H9 (cell line): ENCODE results near the gene IL12B. TPM values are rescaled to one million over a fixed set of nuclear protein-coding genes. Genes with fewer than 3 reads are reported as not detected.

ENCODE experiments used
- DNase-seq: peaks from one replicate; pipeline ENCODE4 v3.0.0-alpha.2; 2017
- H2AFZ ChIP-seq: one replicate; pipeline ENCODE4 v1.6.1; 2013; ENCODE audit warnings: mild to moderate bottlenecking, low read length, control low read depth, moderate library complexity
- H2AK5ac ChIP-seq: 2 replicates; pipeline ENCODE4 v1.6.1; 2013; ENCODE audit warnings: low read length, control low read depth, mixed read lengths; ENCODE audit not compliant: insufficient read length
- H2BK120ac ChIP-seq: one replicate; pipeline ENCODE4 v1.6.1; 2013; ENCODE audit warnings: low read depth, mild to moderate bottlenecking, low read length, control low read depth, inconsistent platforms; ENCODE audit not compliant: poor library complexity, severe bottlenecking
- H2BK12ac ChIP-seq: 2 replicates; pipeline ENCODE4 v1.6.1; 2013; ENCODE audit warnings: low read length, control low read depth, mixed read lengths, low read depth; ENCODE audit not compliant: insufficient read length
- H2BK15ac ChIP-seq: 2 replicates; pipeline ENCODE4 v1.6.1; 2013; ENCODE audit warnings: low read depth, low read length, control low read depth
- H2BK20ac ChIP-seq: one replicate; pipeline ENCODE4 v1.6.1; 2013; ENCODE audit warnings: low read depth, mild to moderate bottlenecking, low read length, control low read depth, inconsistent platforms; ENCODE audit not compliant: poor library complexity, severe bottlenecking
- H2BK5ac ChIP-seq: 2 replicates; pipeline ENCODE4 v1.6.1; 2013; ENCODE audit warnings: low read length, control low read depth, mixed read lengths; ENCODE audit not compliant: insufficient read length
- H3K14ac ChIP-seq: 2 replicates; pipeline ENCODE4 v1.6.1; 2013; ENCODE audit warnings: low read length, control low read depth; ENCODE audit not compliant: insufficient read depth
- H3K18ac ChIP-seq: 2 replicates; pipeline ENCODE4 v1.6.1; 2013; ENCODE audit warnings: low read depth, mild to moderate bottlenecking, mixed read lengths, low read length, control low read depth; ENCODE audit not compliant: insufficient read length
- H3K23ac ChIP-seq: 2 replicates; pipeline ENCODE4 v1.6.1; 2013; ENCODE audit warnings: low read length, control low read depth, mixed read lengths, low read depth; ENCODE audit not compliant: insufficient read length
- H3K23me2 ChIP-seq: 2 replicates; pipeline ENCODE4 v1.6.1; 2013; ENCODE audit warnings: low read depth, mild to moderate bottlenecking, mixed read lengths, low read length, control low read depth; ENCODE audit not compliant: insufficient read length, poor library complexity, severe bottlenecking
- H3K27ac ChIP-seq: 2 replicates; pipeline ENCODE4 v1.5.1; 2013; ENCODE audit warnings: low read length, control low read depth, mixed read lengths, low read depth; ENCODE audit not compliant: insufficient read length
- H3K27me3 ChIP-seq: 2 replicates; pipeline ENCODE4 v1.6.1; 2013; ENCODE audit warnings: low read length, control low read depth, inconsistent platforms; ENCODE audit not compliant: insufficient read depth
- H3K4ac ChIP-seq: 2 replicates; pipeline ENCODE4 v1.6.1; 2013; ENCODE audit warnings: low read depth, mild to moderate bottlenecking, control low read depth, inconsistent platforms, low read length, moderate library complexity
- H3K4me1 ChIP-seq: 2 replicates; pipeline ENCODE4 v1.6.1; 2013; ENCODE audit warnings: low read length, control low read depth, inconsistent platforms; ENCODE audit not compliant: insufficient read depth
- H3K4me2 ChIP-seq: 2 replicates; pipeline ENCODE4 v1.6.1; 2013; ENCODE audit warnings: low read length, control low read depth, mixed read lengths; ENCODE audit not compliant: insufficient read length, insufficient read depth
- H3K56ac ChIP-seq: 2 replicates; pipeline ENCODE4 v1.6.1; 2013; ENCODE audit warnings: low read depth, mild to moderate bottlenecking, mixed read lengths, low read length, control low read depth; ENCODE audit not compliant: insufficient read length
- H3K79me1 ChIP-seq: 2 replicates; pipeline ENCODE4 v1.6.1; 2013; ENCODE audit warnings: low read depth, mild to moderate bottlenecking, moderate library complexity, low read length, control low read depth, inconsistent platforms; ENCODE audit not compliant: insufficient read depth, poor library complexity, severe bottlenecking
- H3K79me2 ChIP-seq: 2 replicates; pipeline ENCODE4 v1.6.1; 2013; ENCODE audit warnings: low read length, control low read depth, inconsistent platforms; ENCODE audit not compliant: insufficient read depth
- H3K9ac ChIP-seq: 2 replicates; pipeline ENCODE4 v1.6.1; 2013; ENCODE audit warnings: low read length, control low read depth, mixed read lengths; ENCODE audit not compliant: insufficient read length; ENCODE audit errors: extremely low read depth
- H3K9me3 ChIP-seq: one replicate; pipeline ENCODE4 v1.6.1; 2013; ENCODE audit warnings: low read depth, low read length, inconsistent platforms; ENCODE audit not compliant: control insufficient read depth
- H3T11ph ChIP-seq: one replicate; pipeline ENCODE4 v1.6.1; 2013; ENCODE audit warnings: mild to moderate bottlenecking, low read length, control low read depth, inconsistent platforms
- H4K20me1 ChIP-seq: one replicate; pipeline ENCODE4 v1.6.1; 2013; ENCODE audit not compliant: control insufficient read depth, insufficient read length, insufficient read depth
- H4K5ac ChIP-seq: 2 replicates; pipeline ENCODE4 v1.6.1; 2013; ENCODE audit warnings: low read depth, mild to moderate bottlenecking, mixed read lengths, low read length, control low read depth; ENCODE audit not compliant: insufficient read length
- H4K8ac ChIP-seq: replicated peaks from 2 replicates; pipeline ENCODE4 v1.6.1; 2013; ENCODE audit warnings: low read length, control low read depth, mixed read lengths, low read depth; ENCODE audit not compliant: insufficient read length
- H4K91ac ChIP-seq: 2 replicates; pipeline ENCODE4 v1.6.1; 2013; ENCODE audit warnings: low read depth, mild to moderate bottlenecking, moderate library complexity, mixed read lengths, low read length, control low read depth; ENCODE audit not compliant: insufficient read length
- H3K27ac Mint-ChIP-seq, 3 experiments: 2 replicates in 2 of 3; 3 replicates in 1 of 3; pipeline ENCODE4 v1.8.0; 2020 to 2021; ENCODE audit warnings: mixed read lengths in 3 of 3, mild to moderate bottlenecking in 1 of 3, moderate library complexity in 1 of 3
- H3K27me3 Mint-ChIP-seq: 2 replicates; pipeline ENCODE4 v1.8.0; 2021; ENCODE audit warnings: low read depth, mild to moderate bottlenecking, moderate library complexity, mixed read lengths
- H3K36me3 Mint-ChIP-seq, 3 experiments: 2 replicates in 2 of 3; 3 replicates in 1 of 3; pipeline ENCODE4 v1.8.0; 2020 to 2021; ENCODE audit warnings: low read depth in 3 of 3, mixed read lengths in 3 of 3; ENCODE audit not compliant: insufficient read depth in 1 of 3
- H3K4me1 Mint-ChIP-seq, 2 experiments: 2 replicates each; pipeline ENCODE4 v1.8.0; 2020; ENCODE audit warnings: mixed read lengths in 2 of 2
- H3K4me3 Mint-ChIP-seq, 2 experiments: 2 replicates in 1 of 2; 3 replicates in 1 of 2; pipeline ENCODE4 v1.8.0; 2020 to 2021; ENCODE audit warnings: mild to moderate bottlenecking in 2 of 2, mixed read lengths in 2 of 2, moderate library complexity in 1 of 2
- H3K9me3 Mint-ChIP-seq, 2 experiments: 2 replicates in 1 of 2; 3 replicates in 1 of 2; pipeline ENCODE4 v1.8.0; 2020; ENCODE audit warnings: mild to moderate bottlenecking in 2 of 2, mixed read lengths in 2 of 2, moderate library complexity in 1 of 2
- WGBS: extraction: QIAGEN DNeasy Blood & Tissue Kit; methylation state at CpG from one replicate; pipeline ENCODE4 v1.1.7; 2013; ENCODE audit warnings: missing lambda C conversion rate, low lambda C conversion rate, mixed read lengths; ENCODE audit not compliant: insufficient read length; ENCODE audit errors: extremely low coverage; 5-methylcytosine and 5-hydroxymethylcytosine counted together
- total RNA-seq: library from RNA; stranded (reverse); gene quantifications from 2 replicates; pipeline ENCODE4 v1.2.1, GENCODE V29; 2021
- TF ChIP-seq, protein P1 (sequence below): fragments of 200-600 bp; sonication (generic); conservative IDR thresholded peaks from 3 replicates; pipeline ENCODE4 v1.8.0; 2021; ENCODE audit warnings: antibody characterized with exemption, mild to moderate bottlenecking

IL12B gene
- total RNA-seq, 1 experiment from 2014 or later = not detected

DNA sequence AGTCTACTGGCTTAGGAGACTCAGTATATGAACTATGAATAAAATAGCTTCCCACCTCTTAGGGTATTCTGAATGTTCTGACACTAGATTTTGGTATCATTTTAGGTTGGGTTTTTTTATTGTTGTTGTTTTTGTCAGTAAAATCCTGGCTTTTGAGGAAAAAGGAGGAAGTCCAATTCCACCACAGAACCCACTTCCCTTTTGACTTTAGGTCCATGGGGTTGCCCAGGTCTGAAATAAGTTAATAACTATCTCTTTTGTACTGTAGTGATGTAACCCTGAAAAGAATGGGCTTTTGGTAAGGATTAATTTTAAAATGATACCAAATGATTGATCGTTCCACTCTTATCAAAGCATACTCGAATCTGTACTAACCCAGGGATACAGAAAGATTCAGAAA lies 29.1 kb upstream of the IL12B start:
- no CpG with 5 or more reads among the region's 2 CpGs for whole genome bisulfite sequencing
- no peak overlapping the region for H3K23ac ChIP-seq
- H2BK12ac ChIP-seq = no peak overlapping the region
- no peak for DNase-seq
- Mint-ChIP-seq H3K27ac (no peak overlapping the region), H3K9me3 (no peaks in the 10 kb centered on the region; a peak in 1 of 5 replicates), H3K27me3 (no peaks in the 10 kb centered on the region), H3K36me3 (no peaks in the 10 kb centered on the region), H3K4me1 (no peaks in the 10 kb centered on the region), H3K4me3 (no peak overlapping the region)
- H2BK20ac ChIP-seq = no peak overlapping the region
- no peak overlapping the region for H3K27ac ChIP-seq
- no peak overlapping the region for H4K8ac ChIP-seq
- H2AK5ac ChIP-seq = no peak overlapping the region
- TF ChIP-seq, protein P1, sequence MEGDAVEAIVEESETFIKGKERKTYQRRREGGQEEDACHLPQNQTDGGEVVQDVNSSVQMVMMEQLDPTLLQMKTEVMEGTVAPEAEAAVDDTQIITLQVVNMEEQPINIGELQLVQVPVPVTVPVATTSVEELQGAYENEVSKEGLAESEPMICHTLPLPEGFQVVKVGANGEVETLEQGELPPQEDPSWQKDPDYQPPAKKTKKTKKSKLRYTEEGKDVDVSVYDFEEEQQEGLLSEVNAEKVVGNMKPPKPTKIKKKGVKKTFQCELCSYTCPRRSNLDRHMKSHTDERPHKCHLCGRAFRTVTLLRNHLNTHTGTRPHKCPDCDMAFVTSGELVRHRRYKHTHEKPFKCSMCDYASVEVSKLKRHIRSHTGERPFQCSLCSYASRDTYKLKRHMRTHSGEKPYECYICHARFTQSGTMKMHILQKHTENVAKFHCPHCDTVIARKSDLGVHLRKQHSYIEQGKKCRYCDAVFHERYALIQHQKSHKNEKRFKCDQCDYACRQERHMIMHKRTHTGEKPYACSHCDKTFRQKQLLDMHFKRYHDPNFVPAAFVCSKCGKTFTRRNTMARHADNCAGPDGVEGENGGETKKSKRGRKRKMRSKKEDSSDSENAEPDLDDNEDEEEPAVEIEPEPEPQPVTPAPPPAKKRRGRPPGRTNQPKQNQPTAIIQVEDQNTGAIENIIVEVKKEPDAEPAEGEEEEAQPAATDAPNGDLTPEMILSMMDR = no peak
- H3K4me1 ChIP-seq = no peaks in the 10 kb centered on the region
- no peak overlapping the region for H2BK5ac ChIP-seq
- no peak overlapping the region for H2AFZ ChIP-seq
- no peak overlapping the region for H2BK120ac ChIP-seq
- H3K4me2 ChIP-seq = no peak overlapping the region
- no peak overlapping the region for H2BK15ac ChIP-seq
- no peak overlapping the region for H3T11ph ChIP-seq
- H4K91ac ChIP-seq = no peak overlapping the region
- no peak overlapping the region for H3K56ac ChIP-seq
- no peak overlapping the region for H3K9ac ChIP-seq
- H3K27me3 ChIP-seq = no peaks in the 10 kb centered on the region
- no peak overlapping the region for H4K5ac ChIP-seq
- H3K23me2 ChIP-seq = no peaks in the 10 kb centered on the region
- H3K18ac ChIP-seq = no peak overlapping the region
- H4K20me1 ChIP-seq = no peaks in the 10 kb centered on the region
- H3K14ac ChIP-seq = no peak overlapping the region
- no peak overlapping the region for H3K4ac ChIP-seq
- no peaks in the 10 kb centered on the region for H3K79me1 ChIP-seq
- no peaks in the 10 kb centered on the region for H3K79me2 ChIP-seq
- H3K9me3 ChIP-seq = no peaks in the 10 kb centered on the region
